HG02642 (cell line): ENCODE results near the gene RETN.

ENCODE experiments used
- ATAC-seq: cut with Tn5 transposase; IDR thresholded peaks from one replicate; pipeline ENCODE4 v1.9.1; 2021; ENCODE audit warnings: mild to moderate bottlenecking; ENCODE audit not compliant: unreplicated experiment, poor library complexity

RETN gene

GRCh38 chr19:7703332-7703731 lies 34.5 kb downstream of the RETN start:
- no peak for ATAC-seq

GRCh38 chr19:7704280-7705060 lies 35.6 kb downstream of the RETN start:
- no peak for ATAC-seq

- ATAC-seq = peak; percentile 48
These were observed 36.7 kb downstream of the RETN start for GRCh38 chr19:7705387-7706187.

GRCh38 chr19:7706188-7706954 lies 37.5 kb downstream of the RETN start:
- no peak for ATAC-seq

GRCh38 chr19:7706955-7707456 lies 38.2 kb downstream of the RETN start:
- no peak for ATAC-seq

GRCh38 chr19:7709932-7710460 lies 41.1 kb downstream of the RETN start:
- ATAC-seq = no peak

- no peak for ATAC-seq
These were observed 41.8 kb downstream of the RETN start for GRCh38 chr19:7710616-7711015.

- no peak for ATAC-seq
These were observed 46.8 kb downstream of the RETN start for GRCh38 chr19:7715671-7716070.

- ATAC-seq = no peak
These were observed 47.9 kb downstream of the RETN start for GRCh38 chr19:7716762-7717161.

GRCh38 chr19:7718668-7719067 lies 49.8 kb downstream of the RETN start:
- no peak for ATAC-seq
